Suprapubic skin (tissue), 3 donors: ENCODE measurements around the gene DAB1.

Experiments
- POLR2A ChIP-seq, 2 donors: fragments of 450-650 bp; IDR thresholded peaks; one replicate each; pipeline ENCODE4 v1.6.1; 2017; ENCODE audit warnings: antibody characterized with exemption in 2 of 2, mild to moderate bottlenecking in 2 of 2, moderate library complexity in 2 of 2
- TF ChIP-seq, protein P1 (sequence below), 2 donors: fragments of 200-600 bp in 1 of 2; fragments of 450-650 bp in 1 of 2; sonication (generic) in 1 of 2; IDR thresholded peaks; one replicate each; pipeline ENCODE4 v1.5.1; 2016 to 2019; ENCODE audit warnings: antibody characterized with exemption in 2 of 2, mild to moderate bottlenecking in 1 of 2, moderate library complexity in 1 of 2

DNA sequence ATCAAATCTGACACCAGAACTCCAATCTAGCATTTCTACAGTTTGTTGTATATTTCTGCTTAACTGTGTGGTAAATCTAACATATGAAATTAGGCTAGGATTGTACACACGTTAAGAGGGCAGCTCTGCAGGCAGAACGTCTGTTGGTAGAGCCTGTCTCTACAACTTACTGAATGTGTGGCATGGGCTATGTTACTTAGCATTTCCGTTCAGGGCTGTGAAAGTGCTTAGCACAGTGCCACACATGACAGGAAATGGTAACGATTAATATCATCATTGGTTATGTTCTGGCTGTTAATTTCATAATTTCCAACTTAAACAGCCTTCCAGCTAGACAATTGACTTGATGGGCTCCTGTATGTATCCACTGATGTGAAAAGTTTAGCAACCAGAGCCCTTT, 448.4 kb downstream of the DAB1 start:
- TF ChIP-seq, protein P1, sequence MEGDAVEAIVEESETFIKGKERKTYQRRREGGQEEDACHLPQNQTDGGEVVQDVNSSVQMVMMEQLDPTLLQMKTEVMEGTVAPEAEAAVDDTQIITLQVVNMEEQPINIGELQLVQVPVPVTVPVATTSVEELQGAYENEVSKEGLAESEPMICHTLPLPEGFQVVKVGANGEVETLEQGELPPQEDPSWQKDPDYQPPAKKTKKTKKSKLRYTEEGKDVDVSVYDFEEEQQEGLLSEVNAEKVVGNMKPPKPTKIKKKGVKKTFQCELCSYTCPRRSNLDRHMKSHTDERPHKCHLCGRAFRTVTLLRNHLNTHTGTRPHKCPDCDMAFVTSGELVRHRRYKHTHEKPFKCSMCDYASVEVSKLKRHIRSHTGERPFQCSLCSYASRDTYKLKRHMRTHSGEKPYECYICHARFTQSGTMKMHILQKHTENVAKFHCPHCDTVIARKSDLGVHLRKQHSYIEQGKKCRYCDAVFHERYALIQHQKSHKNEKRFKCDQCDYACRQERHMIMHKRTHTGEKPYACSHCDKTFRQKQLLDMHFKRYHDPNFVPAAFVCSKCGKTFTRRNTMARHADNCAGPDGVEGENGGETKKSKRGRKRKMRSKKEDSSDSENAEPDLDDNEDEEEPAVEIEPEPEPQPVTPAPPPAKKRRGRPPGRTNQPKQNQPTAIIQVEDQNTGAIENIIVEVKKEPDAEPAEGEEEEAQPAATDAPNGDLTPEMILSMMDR (IDR thresholded peaks at IDR 0.05): no peak
- no peak for TF ChIP-seq POLR2A (IDR thresholded peaks at IDR 0.05)
